ENCODE measurements around the gene NRP2. TPM values are rescaled to one million over a fixed set of nuclear protein-coding genes. Genes with fewer than 3 reads are reported as not detected.

The NRP2 gene
- total RNA-seq, 1 experiment from 2014 or later: 18.3 TPM

DNA sequence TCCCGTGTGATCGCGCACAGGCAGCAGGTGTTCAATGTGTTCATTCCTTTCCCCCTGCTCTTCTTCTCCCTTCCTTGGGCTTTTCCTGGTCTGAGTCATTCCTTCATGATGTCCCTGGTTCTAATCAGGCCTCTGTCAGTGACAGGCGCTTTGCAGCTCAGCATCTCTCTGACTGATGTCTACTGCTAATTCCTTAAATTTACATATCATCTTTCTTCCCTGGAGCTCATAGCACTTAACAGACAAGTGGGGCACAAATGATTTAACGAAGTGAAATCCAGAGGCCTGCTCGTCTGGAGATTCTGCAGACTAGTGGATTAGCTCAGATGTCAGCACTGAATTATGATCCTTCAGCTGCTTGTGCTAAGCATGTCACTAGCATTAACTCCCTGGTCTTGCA, 77.9 kb downstream of the NRP2 start:
- POLR2A ChIA-PET (ENCODE audit: unreplicated experiment): no interaction called here
- H2AFZ ChIP-seq (ENCODE audit: low read length): no peak overlapping the region
- no peaks in the 10 kb centered on the region for H4K20me1 ChIP-seq (ENCODE audit: low read length)
- intact Hi-C loops (cut with micrococcal nuclease): no loop called here
- no peaks in the 10 kb centered on the region for H3K27me3 ChIP-seq (ENCODE audit: low read length)
- H3K9me3 ChIP-seq (ENCODE audit: low read length): no peaks in the 10 kb centered on the region
- H3K4me3 ChIP-seq (ENCODE audit: low read length): no peak overlapping the region
- H3K79me2 ChIP-seq (ENCODE audit: low read length): no peaks in the 10 kb centered on the region
- ATAC-seq: no peak
- H3K36me3 ChIP-seq (ENCODE audit: low read depth, low read length): no peaks in the 10 kb centered on the region
- H3F3A ChIP-seq (ENCODE audit: low read length, unreplicated experiment): no peaks in the 10 kb centered on the region
- CTCF ChIA-PET: no interaction called here
- no peaks in the 10 kb centered on the region for H3K9me2 ChIP-seq (replicated peaks; ENCODE audit: low read length)
- no TSS peak for BruUV-seq (replicated peaks)
- no peak overlapping the region for H3K9ac ChIP-seq (ENCODE audit: low read length)
- DNase-seq: no peak
- TF ChIP-seq EZH2 (IDR thresholded peaks at IDR 0.05; ENCODE audit: low read length, unreplicated experiment) (no peak), EZH2phosphoT487 (IDR thresholded peaks at IDR 0.05; ENCODE audit: borderline replicate concordance, low read length) (no peak)
- TF ChIP-seq, protein P1, sequence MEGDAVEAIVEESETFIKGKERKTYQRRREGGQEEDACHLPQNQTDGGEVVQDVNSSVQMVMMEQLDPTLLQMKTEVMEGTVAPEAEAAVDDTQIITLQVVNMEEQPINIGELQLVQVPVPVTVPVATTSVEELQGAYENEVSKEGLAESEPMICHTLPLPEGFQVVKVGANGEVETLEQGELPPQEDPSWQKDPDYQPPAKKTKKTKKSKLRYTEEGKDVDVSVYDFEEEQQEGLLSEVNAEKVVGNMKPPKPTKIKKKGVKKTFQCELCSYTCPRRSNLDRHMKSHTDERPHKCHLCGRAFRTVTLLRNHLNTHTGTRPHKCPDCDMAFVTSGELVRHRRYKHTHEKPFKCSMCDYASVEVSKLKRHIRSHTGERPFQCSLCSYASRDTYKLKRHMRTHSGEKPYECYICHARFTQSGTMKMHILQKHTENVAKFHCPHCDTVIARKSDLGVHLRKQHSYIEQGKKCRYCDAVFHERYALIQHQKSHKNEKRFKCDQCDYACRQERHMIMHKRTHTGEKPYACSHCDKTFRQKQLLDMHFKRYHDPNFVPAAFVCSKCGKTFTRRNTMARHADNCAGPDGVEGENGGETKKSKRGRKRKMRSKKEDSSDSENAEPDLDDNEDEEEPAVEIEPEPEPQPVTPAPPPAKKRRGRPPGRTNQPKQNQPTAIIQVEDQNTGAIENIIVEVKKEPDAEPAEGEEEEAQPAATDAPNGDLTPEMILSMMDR (conservative IDR thresholded peaks at IDR 0.05; ENCODE audit: low read depth, low read length): no peak
- no peak overlapping the region for H3K4me2 ChIP-seq (ENCODE audit: low read length)
- H3K27ac ChIP-seq (ENCODE audit: low read length): no peak overlapping the region
- H3K4me1 ChIP-seq (ENCODE audit: insufficient read depth, low read length): peaks cover 23% of the 10 kb centered on the region

DNA sequence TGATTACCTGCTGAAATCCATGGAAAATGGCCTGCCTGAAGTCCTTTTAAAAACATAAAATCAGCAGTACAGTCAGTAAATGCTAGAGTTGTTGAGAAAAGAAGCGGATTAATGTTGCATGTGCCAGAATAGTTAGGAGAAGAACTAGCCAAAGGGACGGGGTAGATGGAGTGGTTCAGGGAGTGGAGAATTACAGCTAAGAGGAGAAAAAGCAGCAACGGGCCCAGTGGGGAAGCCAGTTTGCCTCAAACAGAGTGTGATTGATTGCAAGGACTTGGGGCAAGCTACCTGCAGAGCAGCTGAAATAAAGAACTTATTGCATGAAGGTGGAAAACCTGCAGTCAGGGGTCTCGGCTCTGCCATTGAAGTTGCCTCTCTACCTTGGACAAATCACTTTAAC, 79.1 kb downstream of the NRP2 start:
- CTCF ChIA-PET: interaction anchor here (0.5 kb wide), 1 partner anchor 232 kb away, joined by 4 read pairs; no protein-coding TSS in a partner anchor
- intact Hi-C loops (cut with micrococcal nuclease): no loop called here
- no peak for ATAC-seq

DNA sequence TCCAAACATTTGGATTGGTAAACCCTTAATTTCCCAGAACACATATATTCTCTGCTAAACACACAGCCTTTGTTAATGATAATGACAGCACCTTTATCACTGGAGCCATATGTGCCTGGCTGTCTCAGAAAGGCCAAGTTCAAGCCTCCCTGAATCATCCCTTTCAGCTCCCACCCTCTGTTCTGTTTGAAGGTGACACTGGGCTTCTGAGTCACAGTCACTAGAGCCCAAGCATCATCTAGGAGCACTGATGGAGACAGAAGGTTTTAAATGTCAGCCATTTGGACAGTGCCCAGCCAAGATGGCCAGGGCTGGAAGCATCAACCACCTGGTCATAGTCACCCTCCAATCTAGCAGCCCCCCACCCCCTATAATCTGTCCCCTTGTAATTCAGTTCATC, 80.6 kb downstream of the NRP2 start:
- no peaks in the 10 kb centered on the region for H3F3A ChIP-seq (ENCODE audit: low read length, unreplicated experiment)
- H3K4me3 ChIP-seq (ENCODE audit: low read length): no peak overlapping the region
- CTCF ChIA-PET: no interaction called here
- no peak for TF ChIP-seq EZH2phosphoT487 (IDR thresholded peaks at IDR 0.05; ENCODE audit: borderline replicate concordance, low read length)
- no peak for TF ChIP-seq EZH2 (IDR thresholded peaks at IDR 0.05; ENCODE audit: low read length, unreplicated experiment)
- TF ChIP-seq, protein P1 (conservative IDR thresholded peaks at IDR 0.05; ENCODE audit: low read depth, low read length): no peak
- DNase-seq (no peak), ATAC-seq (no peak)
- no peak overlapping the region for H2AFZ ChIP-seq (ENCODE audit: low read length)
- H4K20me1 ChIP-seq (ENCODE audit: low read length): no peaks in the 10 kb centered on the region
- no peaks in the 10 kb centered on the region for H3K9me2 ChIP-seq (replicated peaks; ENCODE audit: low read length)
- no peaks in the 10 kb centered on the region for H3K9me3 ChIP-seq (ENCODE audit: low read length)
- H3K27ac ChIP-seq (ENCODE audit: low read length): no peak overlapping the region
- H3K4me2 ChIP-seq (ENCODE audit: low read length): no peak overlapping the region
- BruUV-seq (replicated peaks): no TSS peak
- intact Hi-C loops (cut with micrococcal nuclease): no loop called here
- no peaks in the 10 kb centered on the region for H3K36me3 ChIP-seq (ENCODE audit: low read depth, low read length)
- H3K79me2 ChIP-seq (ENCODE audit: low read length): no peaks in the 10 kb centered on the region
- peaks cover 11% of the 10 kb centered on the region for H3K4me1 ChIP-seq (ENCODE audit: insufficient read depth, low read length)
- POLR2A ChIA-PET (ENCODE audit: unreplicated experiment): no interaction called here
- no peaks in the 10 kb centered on the region for H3K27me3 ChIP-seq (ENCODE audit: low read length)
- H3K9ac ChIP-seq (ENCODE audit: low read length): no peak overlapping the region

More for the DNA sequence above, 79.1 kb downstream of the NRP2 start:
- Histone ChIP-seq H3K9me3 (ENCODE audit: low read length) (no peaks in the 10 kb centered on the region), H3K4me1 (ENCODE audit: insufficient read depth, low read length) (peaks cover 18% of the 10 kb centered on the region), H3K9me2 (replicated peaks; ENCODE audit: low read length) (no peaks in the 10 kb centered on the region), H3F3A (ENCODE audit: low read length, unreplicated experiment) (no peaks in the 10 kb centered on the region), H3K9ac (ENCODE audit: low read length) (no peak overlapping the region), H3K79me2 (ENCODE audit: low read length) (no peaks in the 10 kb centered on the region), H2AFZ (ENCODE audit: low read length) (no peak overlapping the region), H3K4me3 (ENCODE audit: low read length) (no peak overlapping the region), H3K27ac (ENCODE audit: low read length) (no peak overlapping the region), H3K27me3 (ENCODE audit: low read length) (no peaks in the 10 kb centered on the region), H4K20me1 (ENCODE audit: low read length) (no peaks in the 10 kb centered on the region), H3K4me2 (ENCODE audit: low read length) (no peak overlapping the region), H3K36me3 (ENCODE audit: low read depth, low read length) (no peaks in the 10 kb centered on the region)
- no TSS peak for BruUV-seq (replicated peaks)
- POLR2A ChIA-PET (ENCODE audit: unreplicated experiment): no interaction called here
- no peak for DNase-seq
- TF ChIP-seq, protein P1 (conservative IDR thresholded peaks at IDR 0.05; ENCODE audit: low read depth, low read length): no peak
- TF ChIP-seq EZH2phosphoT487 (IDR thresholded peaks at IDR 0.05; ENCODE audit: borderline replicate concordance, low read length): no peak
- no peak for TF ChIP-seq EZH2 (IDR thresholded peaks at IDR 0.05; ENCODE audit: low read length, unreplicated experiment)
